GM23248 (cell line): ENCODE results near the gene AADAC.
"Not testable (repeated sequence)": the region's sequence is repeated elsewhere in the genome, so short reads cannot be mapped to it uniquely, and the experiment has no call there.

Source experiments
- EZH2 ChIP-seq: fragments of 200-600 bp; sonication (generic); IDR thresholded peaks from 2 replicates; pipeline ENCODE4 v1.6.1; 2018; ENCODE audit warnings: antibody characterized with exemption, mild to moderate bottlenecking; ENCODE audit not compliant: insufficient read depth, poor library complexity, severe bottlenecking
- EZH2phosphoT487 ChIP-seq: fragments of 200-600 bp; sonication (generic); IDR thresholded peaks from 2 replicates; pipeline ENCODE4 v1.6.1; 2018; ENCODE audit warnings: antibody characterized with exemption, moderate library complexity, mild to moderate bottlenecking, low read depth; ENCODE audit not compliant: insufficient read depth

DNA sequence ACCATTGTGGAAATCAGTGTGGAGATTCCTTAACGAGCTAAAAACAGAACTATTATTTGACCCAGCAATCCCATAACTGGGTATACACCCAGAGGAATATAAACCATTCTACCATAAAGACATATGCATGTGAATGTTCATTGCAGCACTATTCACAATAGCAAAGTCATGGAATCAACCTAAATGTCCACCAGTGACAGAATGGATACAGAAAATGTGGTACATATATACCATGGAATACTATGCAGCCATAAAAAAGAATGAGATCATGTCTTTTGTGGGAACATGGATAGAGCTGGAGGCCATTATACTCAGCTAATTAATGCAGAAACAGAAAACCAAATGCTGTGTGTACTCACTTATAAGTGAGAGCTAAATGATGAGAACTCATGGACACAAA is 49.2 kb upstream of the AADAC start:
- TF ChIP-seq EZH2, EZH2phosphoT487: not testable (repeated sequence)
